ENCODE measurements around the gene PRRC2C.
"Not testable (repeated sequence)": the region's sequence is repeated elsewhere in the genome, so short reads cannot be mapped to it uniquely, and the experiment has no call there.

Gene PRRC2C

GRCh38 chr1:171485375-171486047 is at the start of gene PRRC2C:
Gene PRRC2C, plus strand, starts transcription at chr1:171485530. Its CDS starts 26,559 bp downstream, at chr1:171512089.
- peak; percentile 86 for DNase-seq (ENCODE audit: low read depth)

DNA sequence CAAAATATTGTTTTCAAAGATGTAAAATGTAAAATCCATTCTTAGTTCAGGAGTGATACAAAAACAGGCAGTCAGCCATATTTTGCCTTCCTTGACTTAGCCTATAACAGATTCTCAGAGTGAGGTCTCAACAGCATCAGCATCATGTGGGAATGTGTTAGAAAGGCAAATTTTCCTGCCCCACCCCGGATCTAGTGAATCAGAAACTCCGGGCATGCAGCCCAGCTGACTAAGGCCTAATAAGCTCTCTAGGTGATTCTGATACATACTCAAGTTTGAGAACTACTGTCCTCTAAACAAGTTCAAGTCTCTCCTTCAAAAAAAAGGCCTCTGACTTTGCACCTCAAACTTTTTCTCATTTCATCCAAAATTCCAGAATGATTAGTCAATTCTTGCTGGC is 46.9 kb upstream of the PRRC2C start:
- peak; percentile 96 for DNase-seq (ENCODE audit: low read depth)

DNA sequence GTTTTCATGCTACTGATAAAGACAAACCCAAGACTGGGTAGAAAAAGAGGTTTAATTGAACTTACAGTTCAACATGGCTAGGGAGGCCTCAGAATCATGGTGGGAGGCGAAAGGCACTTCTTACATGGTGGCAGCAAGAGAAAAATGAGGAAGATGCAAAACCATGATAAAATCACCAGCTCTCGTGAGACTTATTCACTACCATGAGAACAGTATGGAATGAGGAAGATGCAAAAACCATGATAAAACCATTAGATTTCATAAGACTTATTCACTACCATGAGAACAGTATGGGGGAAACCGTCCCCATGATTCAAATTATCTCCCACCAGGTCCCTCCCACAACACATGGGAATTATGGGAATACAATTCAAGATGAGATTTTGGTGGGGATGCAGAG is 45.1 kb upstream of the PRRC2C start:
- not testable (repeated sequence) for DNase-seq (ENCODE audit: low read depth)

- peak; percentile 91 for DNase-seq (ENCODE audit: low read depth)
Observed at GRCh38 chr1:171441278-171441895, 43.9 kb upstream of the PRRC2C start.

GRCh38 chr1:171446386-171446785 is 38.9 kb upstream of the PRRC2C start:
- no peak for DNase-seq (ENCODE audit: low read depth)

DNA sequence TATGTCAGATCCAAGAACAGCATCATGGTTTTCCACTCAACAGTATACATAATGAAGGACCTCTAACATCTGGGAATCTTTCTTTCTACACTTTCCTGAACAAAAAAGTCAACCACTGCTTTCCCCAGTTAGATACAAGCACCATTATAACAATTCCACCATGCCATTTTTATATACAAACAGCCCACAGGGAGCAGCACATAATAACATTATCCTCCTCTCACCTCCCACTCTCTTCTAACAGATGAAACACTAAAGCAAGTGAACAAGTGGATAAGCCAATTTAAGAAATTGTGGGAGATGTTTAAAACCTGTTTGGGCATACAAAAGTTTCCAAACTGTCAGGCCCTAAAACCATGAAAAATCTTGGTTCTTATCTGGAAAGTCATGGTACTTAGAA is 29.4 kb upstream of the PRRC2C start:
- no peak for DNase-seq (ENCODE audit: low read depth)

GRCh38 chr1:171457412-171457811 is 27.9 kb upstream of the PRRC2C start:
- no peak for DNase-seq (ENCODE audit: low read depth)

GRCh38 chr1:171460018-171460620 is 25.2 kb upstream of the PRRC2C start:
- no peak for DNase-seq (ENCODE audit: low read depth)

DNA sequence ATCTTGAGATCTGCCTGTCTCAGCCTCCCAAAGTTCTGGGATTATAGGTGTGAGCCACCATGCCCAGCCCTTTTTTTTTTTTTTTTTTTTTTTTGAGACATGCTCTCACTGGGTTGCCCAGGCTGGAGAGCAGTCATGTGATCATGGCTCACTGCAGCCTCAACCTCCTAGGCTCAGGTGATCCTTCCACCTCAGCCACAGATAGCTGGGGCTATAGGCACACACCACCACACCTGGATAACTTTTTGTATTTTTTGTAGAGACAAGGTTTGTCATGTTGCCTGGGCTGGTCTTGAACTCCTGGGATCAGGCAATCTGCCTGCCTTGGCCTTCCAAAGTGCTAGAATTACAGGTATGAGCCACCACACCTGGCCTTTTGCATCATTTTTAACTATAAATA is 17.7 kb upstream of the PRRC2C start:
- no peak for DNase-seq (ENCODE audit: low read depth)

GRCh38 chr1:171468120-171468750 is 17.1 kb upstream of the PRRC2C start:
- peak; percentile 30 for DNase-seq (ENCODE audit: low read depth)

DNA sequence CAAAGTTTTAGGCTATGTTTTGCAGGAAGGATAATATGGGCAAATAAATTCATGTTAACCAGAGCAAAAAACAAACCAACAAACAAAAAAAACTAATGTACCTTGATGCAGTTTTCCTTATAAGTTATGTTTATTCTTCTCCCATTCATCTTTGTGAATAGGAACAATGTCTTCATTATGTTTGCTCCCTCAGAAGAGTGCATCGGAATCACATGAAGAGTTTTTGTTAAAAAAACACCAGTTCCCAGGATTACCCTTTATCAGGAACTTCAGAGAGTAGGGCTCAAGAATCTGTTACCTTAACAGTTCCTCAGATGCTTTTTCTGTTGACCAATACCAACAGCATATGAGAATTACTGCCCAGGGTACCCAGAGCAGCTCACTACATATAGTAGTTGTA is 14.6 kb upstream of the PRRC2C start:
- no peak for DNase-seq (ENCODE audit: low read depth)

GRCh38 chr1:171472183-171472647 is 13.1 kb upstream of the PRRC2C start:
- DNase-seq (ENCODE audit: low read depth): no peak

GRCh38 chr1:171476829-171477228 is 8.5 kb upstream of the PRRC2C start:
- DNase-seq (ENCODE audit: low read depth): no peak

DNA sequence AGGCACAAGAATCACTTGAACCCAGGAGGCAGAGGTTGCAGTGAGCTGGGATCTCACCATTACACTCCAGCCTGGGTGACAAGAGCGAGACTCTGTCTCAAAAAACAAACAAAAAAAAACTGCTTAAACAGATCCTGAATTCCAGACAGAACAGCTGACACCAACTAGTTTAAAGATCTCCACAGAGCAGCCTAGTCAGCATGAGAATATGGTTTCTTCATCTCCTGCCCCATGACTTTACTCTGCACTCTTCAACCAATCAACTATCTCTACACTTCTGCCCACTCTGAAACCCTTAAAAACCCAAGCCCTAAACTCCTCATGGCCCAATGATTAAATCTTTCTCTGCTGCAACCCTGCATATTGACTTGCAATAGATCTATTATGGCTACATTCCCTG is 7.5 kb upstream of the PRRC2C start:
- no peak for DNase-seq (ENCODE audit: low read depth)

DNA sequence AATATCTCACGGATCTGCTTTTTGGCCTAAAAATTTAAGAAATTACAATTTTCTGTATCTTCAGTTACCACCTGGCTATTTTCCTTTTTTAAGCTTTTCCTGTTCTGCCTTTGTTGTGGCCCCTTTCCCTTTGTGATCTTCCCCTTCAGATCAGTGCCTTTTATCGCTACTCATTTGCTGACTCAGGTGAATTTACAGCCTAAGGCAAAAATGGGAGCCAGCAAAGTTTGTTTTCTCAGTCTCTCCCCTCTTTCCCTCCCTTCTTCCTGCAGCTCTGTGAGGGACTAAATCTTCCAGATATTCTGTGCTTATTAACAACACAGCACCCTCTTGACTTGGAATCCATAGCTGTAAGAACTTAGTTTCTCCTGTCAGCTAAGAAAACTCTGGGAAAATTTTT is 5.3 kb upstream of the PRRC2C start:
- DNase-seq (ENCODE audit: low read depth): no peak

GRCh38 chr1:171484760-171485374 is 463 bp upstream of the PRRC2C start:
- no peak for DNase-seq (ENCODE audit: low read depth)

DNA sequence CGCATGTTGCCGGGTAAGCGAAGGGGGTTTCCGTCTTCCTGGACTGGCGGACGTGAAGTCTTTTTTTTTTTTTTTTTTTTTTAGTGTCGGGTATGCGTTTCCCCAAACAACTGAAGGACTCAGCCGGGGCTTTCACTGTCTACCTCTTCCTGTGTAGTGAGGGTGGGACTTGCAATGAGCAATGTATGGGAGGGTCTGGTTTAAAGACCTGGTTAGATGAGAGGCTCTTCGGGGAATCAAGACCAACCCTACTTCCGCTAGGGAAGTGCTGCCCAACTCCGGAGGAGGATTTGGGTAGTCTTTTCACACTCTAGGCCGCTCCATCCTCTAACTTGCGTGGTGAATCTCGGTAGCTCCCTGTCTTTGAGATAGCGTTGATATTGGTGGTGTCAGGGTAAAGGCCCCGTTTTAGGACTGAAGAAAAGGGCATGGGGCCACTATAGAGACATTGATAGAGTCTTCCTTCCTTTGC is 754 bp downstream of the PRRC2C start:
- peak; percentile 41 for DNase-seq (ENCODE audit: low read depth)

- no peak for DNase-seq (ENCODE audit: low read depth)
Observed at GRCh38 chr1:171487038-171487437, 1.7 kb downstream of the PRRC2C start.

- no peak for DNase-seq (ENCODE audit: low read depth)
Observed at GRCh38 chr1:171488190-171488929, 3.0 kb downstream of the PRRC2C start.

DNA sequence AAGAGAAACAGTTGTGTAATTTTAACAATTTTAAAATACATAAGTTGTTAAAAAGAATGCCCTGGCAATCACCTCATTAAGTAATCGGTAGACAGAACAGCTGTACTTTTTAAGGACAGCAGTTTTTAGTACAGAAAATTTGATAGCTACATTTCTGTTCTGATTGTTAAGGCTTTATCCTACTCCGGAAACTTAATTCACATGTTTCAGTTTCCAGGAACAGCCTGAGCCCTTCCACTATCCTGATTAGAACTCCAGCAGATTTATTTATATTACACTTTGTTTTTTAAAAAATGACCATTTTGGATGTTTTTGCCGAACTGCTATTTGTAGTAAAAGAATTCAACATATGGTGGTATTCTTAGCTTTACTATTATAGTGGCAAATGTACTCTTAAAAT is 8.7 kb downstream of the PRRC2C start:
- DNase-seq (ENCODE audit: low read depth): no peak

GRCh38 chr1:171495444-171495843 is 10.1 kb downstream of the PRRC2C start:
- no peak for DNase-seq (ENCODE audit: low read depth)

- DNase-seq (ENCODE audit: low read depth): no peak
Observed at GRCh38 chr1:171500304-171500703, 15.0 kb downstream of the PRRC2C start.
